Gastroesophageal sphincter (tissue), 4 donors: Measurements from ENCODE around the gene LRRTM4. TPM values are rescaled to one million over a fixed set of nuclear protein-coding genes. Genes with fewer than 3 reads are reported as not detected.

Experiments
- ATAC-seq: fragments of 150-250 bp; one replicate; pipeline ENCODE4 v1.9.1; 2016; ENCODE audit warnings: mild to moderate bottlenecking, moderate library complexity
- H3K27ac ChIP-seq, 4 donors: fragments of 200-600 bp; sonication (generic) in 3 of 4; 1 replicate in 3 of 4; 2 replicates in 1 of 4; pipeline ENCODE4 v1.5.1; 2016 to 2019
- H3K27me3 ChIP-seq: fragments of 200-600 bp; sonication (generic); one replicate; pipeline ENCODE4 v1.5.1; 2019
- H3K36me3 ChIP-seq, 2 donors: fragments of 200-600 bp; sonication (generic); one replicate each; pipeline ENCODE4 v1.5.1; 2019; ENCODE audit warnings: control low read depth in 1 of 2
- H3K4me1 ChIP-seq, 3 donors: fragments of 200-600 bp; sonication (generic); 1 replicate in 2 of 3; 2 replicates in 1 of 3; pipeline ENCODE4 v1.5.1; 2016 to 2019; ENCODE audit warnings: control low read depth in 2 of 3
- H3K4me3 ChIP-seq, 2 donors: fragments of 200-600 bp; sonication (generic); one replicate each; pipeline ENCODE4 v1.5.1; 2019; ENCODE audit warnings: mild to moderate bottlenecking in 1 of 2, moderate library complexity in 1 of 2
- H3K9me3 ChIP-seq, 3 donors: fragments of 200-600 bp; sonication (generic); one replicate each; pipeline ENCODE4 v1.5.1; 2017 to 2019; ENCODE audit warnings: control low read depth in 2 of 3
- EP300 ChIP-seq: sonication (generic); formaldehyde crosslinking; IDR thresholded peaks from one replicate; pipeline ENCODE4 v1.6.1; 2017; ENCODE audit warnings: antibody characterized with exemption, mild to moderate bottlenecking
- POLR2A ChIP-seq, 2 donors: fragments of 450-650 bp; IDR thresholded peaks; one replicate each; pipeline ENCODE4 v1.6.1; 2017; ENCODE audit warnings: antibody characterized with exemption in 2 of 2, mild to moderate bottlenecking in 2 of 2, moderate library complexity in 1 of 2
- POLR2AphosphoS5 ChIP-seq: sonication (generic); formaldehyde crosslinking; IDR thresholded peaks from one replicate; pipeline ENCODE4 v1.6.1; 2017; ENCODE audit warnings: antibody characterized with exemption
- WGBS, 2 donors: methylation state at CpG; one replicate each; pipeline ENCODE4 v1.1.5; 2018; ENCODE audit warnings: low coverage in 1 of 2; 5-methylcytosine and 5-hydroxymethylcytosine counted together
- total RNA-seq, 4 donors: library from RNA; depleted of rRNA; stranded (reverse); fragments of >200 nt; gene quantifications; one replicate each; pipeline ENCODE4 v1.1.0, GENCODE V29; 2016
- TF ChIP-seq, protein P1 (sequence below), 4 experiments: fragments of 200-600 bp in 2 of 4; fragments of 450-650 bp in 2 of 4; sonication (generic) in 1 of 4; IDR thresholded peaks; one replicate each; pipeline ENCODE4 v1.5.1; 2017 to 2019; ENCODE audit warnings: antibody characterized with exemption in 4 of 4, mild to moderate bottlenecking in 2 of 4, moderate library complexity in 2 of 4

Gene LRRTM4
- total RNA-seq, 4 donors from 2014 or later, result 0.12 to 0.30 (median 0.27) TPM; not detected in 1

DNA sequence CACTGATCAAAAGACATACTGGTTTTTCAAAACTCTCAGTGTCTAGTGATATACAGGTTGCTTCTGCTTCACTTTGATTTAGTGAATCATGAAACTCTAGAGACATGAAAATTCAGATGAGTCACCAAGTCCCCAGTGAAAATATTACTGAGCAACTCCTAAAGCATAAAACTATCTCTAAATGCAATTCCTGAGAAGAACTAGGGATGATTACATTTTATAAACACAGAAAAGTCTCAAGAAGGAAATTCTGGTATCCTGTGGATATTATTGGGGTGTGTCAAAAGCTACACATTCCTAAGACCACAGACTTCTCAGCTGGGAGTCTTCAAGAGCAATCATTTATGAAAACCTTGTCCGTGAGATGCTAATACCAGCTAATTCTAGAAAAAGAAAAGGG lies 9.7 kb downstream of the LRRTM4 start:
- Histone ChIP-seq H3K9me3 (no peaks in the 10 kb centered on the region), H3K4me3 (no peak overlapping the region), H3K4me1 (no peaks in the 10 kb centered on the region), H3K36me3 (no peaks in the 10 kb centered on the region), H3K27me3 (no peaks in the 10 kb centered on the region), H3K27ac (no peak overlapping the region)
- TF ChIP-seq, protein P1, sequence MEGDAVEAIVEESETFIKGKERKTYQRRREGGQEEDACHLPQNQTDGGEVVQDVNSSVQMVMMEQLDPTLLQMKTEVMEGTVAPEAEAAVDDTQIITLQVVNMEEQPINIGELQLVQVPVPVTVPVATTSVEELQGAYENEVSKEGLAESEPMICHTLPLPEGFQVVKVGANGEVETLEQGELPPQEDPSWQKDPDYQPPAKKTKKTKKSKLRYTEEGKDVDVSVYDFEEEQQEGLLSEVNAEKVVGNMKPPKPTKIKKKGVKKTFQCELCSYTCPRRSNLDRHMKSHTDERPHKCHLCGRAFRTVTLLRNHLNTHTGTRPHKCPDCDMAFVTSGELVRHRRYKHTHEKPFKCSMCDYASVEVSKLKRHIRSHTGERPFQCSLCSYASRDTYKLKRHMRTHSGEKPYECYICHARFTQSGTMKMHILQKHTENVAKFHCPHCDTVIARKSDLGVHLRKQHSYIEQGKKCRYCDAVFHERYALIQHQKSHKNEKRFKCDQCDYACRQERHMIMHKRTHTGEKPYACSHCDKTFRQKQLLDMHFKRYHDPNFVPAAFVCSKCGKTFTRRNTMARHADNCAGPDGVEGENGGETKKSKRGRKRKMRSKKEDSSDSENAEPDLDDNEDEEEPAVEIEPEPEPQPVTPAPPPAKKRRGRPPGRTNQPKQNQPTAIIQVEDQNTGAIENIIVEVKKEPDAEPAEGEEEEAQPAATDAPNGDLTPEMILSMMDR (IDR thresholded peaks at IDR 0.05), result no peak
- TF ChIP-seq EP300 (no peak), POLR2AphosphoS5 (no peak), POLR2A (IDR thresholded peaks at IDR 0.05) (no peak)
- 55 to 68% methylated on average over 1 of the region's 1 CpG for WGBS, 2 donors
- ATAC-seq, result no peak

DNA sequence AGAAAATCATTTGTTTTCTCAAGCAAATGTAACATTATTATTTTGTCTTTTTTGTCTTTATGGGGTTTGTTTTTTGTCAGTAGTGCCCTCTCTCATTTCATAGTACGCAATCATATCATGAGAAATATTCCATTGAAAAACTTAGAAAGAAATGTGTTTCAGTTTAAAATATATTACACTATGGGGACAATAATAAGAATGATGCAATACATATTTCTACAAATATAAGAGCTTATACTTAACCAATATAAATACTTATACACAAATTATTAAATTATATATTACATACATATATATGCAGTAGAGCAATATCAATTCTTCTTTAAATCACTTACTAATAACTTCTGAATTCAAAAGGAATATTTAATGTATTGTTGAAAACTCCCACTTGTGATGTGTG lies 13.7 kb downstream of the LRRTM4 start:
- H3K36me3 ChIP-seq, result no peaks in the 10 kb centered on the region
- H3K27ac ChIP-seq, result no peak overlapping the region
- no peak overlapping the region for H3K4me3 ChIP-seq
- WGBS, 2 donors, result 100% methylated on average over 1 of the region's 1 CpG
- TF ChIP-seq POLR2AphosphoS5, result no peak
- no peak for TF ChIP-seq POLR2A (IDR thresholded peaks at IDR 0.05)
- TF ChIP-seq, protein P1 (IDR thresholded peaks at IDR 0.05), result no peak
- no peak for TF ChIP-seq EP300
- no peaks in the 10 kb centered on the region for H3K9me3 ChIP-seq
- H3K4me1 ChIP-seq, result no peaks in the 10 kb centered on the region
- no peak for ATAC-seq
- no peaks in the 10 kb centered on the region for H3K27me3 ChIP-seq

DNA sequence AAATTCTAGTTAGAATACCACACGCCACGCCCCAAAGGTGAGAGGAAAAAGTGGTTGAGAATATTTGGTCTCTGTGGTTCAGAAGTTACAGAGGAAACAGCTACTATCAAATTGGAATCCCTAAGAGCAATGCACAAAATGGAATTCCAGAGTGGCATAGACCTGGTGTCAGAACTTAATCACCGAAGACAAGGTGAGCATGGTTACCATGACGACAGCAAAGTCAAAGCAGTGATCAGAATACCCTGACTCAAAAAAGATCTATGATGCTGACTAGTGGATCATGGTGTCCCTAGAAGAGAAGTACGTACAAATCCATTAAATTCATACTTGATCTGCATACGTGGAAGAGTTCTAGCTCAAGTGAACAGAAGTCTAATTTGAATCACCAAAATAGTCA lies 14.5 kb downstream of the LRRTM4 start:
- no peaks in the 10 kb centered on the region for H3K27me3 ChIP-seq
- H3K4me3 ChIP-seq, result no peak overlapping the region
- ATAC-seq, result no peak
- TF ChIP-seq POLR2AphosphoS5 (no peak), EP300 (no peak), POLR2A (IDR thresholded peaks at IDR 0.05) (no peak)
- TF ChIP-seq, protein P1 (IDR thresholded peaks at IDR 0.05), result no peak
- H3K4me1 ChIP-seq, result no peaks in the 10 kb centered on the region
- H3K27ac ChIP-seq, result no peak overlapping the region
- H3K9me3 ChIP-seq, result no peaks in the 10 kb centered on the region
- no peaks in the 10 kb centered on the region for H3K36me3 ChIP-seq
- 79 to 94% methylated on average over 6 of the region's 6 CpGs for WGBS, 2 donors

DNA sequence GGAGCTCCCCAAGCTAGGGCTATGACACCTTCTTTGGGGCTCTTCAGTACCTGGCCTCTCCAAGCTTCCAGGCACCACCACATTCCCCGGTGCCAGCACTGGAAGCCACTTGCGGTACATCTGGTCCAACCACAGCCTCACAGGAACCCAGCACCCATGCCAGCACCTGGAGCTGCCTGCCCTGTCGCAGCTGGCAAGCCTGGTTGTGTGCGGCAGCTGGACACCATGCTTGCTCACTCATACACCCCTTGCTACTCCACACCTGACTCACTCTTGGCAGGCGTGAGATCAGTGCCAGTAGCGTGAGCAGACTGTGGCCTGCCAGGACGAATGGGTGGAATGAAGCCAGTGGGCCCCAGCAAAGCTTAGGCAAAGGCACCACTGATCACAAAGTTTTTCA lies 34.0 kb downstream of the LRRTM4 start:
- Histone ChIP-seq H3K4me1 (no peaks in the 10 kb centered on the region), H3K36me3 (no peaks in the 10 kb centered on the region), H3K27me3 (peaks cover 6% of the 10 kb centered on the region), H3K4me3 (no peak overlapping the region), H3K27ac (no peak overlapping the region), H3K9me3 (no peaks in the 10 kb centered on the region)
- 90% methylated on average over 3 of the region's 7 CpGs; no CpG with 5 or more reads in 1 of the 2 donors for WGBS, 2 donors
- ATAC-seq, result no peak
- TF ChIP-seq POLR2AphosphoS5 (no peak), EP300 (no peak), POLR2A (IDR thresholded peaks at IDR 0.05) (no peak)

DNA sequence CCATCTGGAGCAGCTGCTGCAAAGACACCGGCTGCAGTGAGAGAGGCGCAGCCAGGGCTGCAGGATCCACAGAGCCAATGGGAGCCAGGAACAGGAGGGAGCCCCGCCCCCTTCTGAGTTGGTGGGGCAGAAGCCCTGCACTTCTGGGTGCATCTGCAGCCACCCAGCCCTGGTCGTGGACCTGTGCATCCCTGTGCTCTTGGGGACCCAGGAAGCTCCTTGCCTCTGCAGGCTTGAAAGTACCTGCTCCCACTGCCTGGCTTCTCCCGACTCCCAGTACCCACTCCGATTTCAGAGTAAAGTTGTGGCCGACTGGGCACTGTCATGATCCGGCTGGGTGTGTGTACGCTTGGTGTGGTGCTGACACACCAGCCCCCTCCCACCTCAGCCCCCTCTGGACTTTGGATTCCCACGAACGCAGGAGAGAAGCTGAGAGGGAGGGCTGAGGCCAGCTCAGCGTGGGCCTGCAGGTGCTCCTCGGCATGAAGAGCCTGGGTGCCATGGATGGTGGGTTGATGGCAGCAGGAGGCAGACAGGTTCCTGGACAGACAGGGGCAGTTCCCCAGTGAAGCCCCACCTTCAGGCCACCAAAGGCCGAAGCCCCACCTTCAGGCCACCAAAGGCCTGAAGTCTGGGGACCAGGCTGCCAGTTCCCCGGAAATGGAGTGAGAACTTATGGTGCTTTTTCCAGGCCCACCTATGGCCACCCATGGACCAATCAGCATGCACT lies 34.9 kb downstream of the LRRTM4 start:
- Histone ChIP-seq H3K9me3 (no peaks in the 10 kb centered on the region), H3K4me1 (no peaks in the 10 kb centered on the region), H3K4me3 (no peak overlapping the region), H3K27me3 (peaks cover 6% of the 10 kb centered on the region), H3K36me3 (no peaks in the 10 kb centered on the region), H3K27ac (no peak overlapping the region)
- 82% methylated on average over 11 of the region's 15 CpGs; no CpG with 5 or more reads in 1 of the 2 donors for WGBS, 2 donors
- ATAC-seq, result no peak
- no peak for TF ChIP-seq POLR2AphosphoS5
- no peak for TF ChIP-seq POLR2A (IDR thresholded peaks at IDR 0.05)
- no peak for TF ChIP-seq EP300
- TF ChIP-seq, protein P1 (IDR thresholded peaks at IDR 0.05), result no peak
